HG03558 (cell line): ENCODE results near the gene SLC49A4.
"Not testable (repeated sequence)": the region's sequence is repeated elsewhere in the genome, so short reads cannot be mapped to it uniquely, and the experiment has no call there.

Source experiments
- ATAC-seq: cut with Tn5 transposase; IDR thresholded peaks from one replicate; pipeline ENCODE4 v1.9.1; 2021; ENCODE audit warnings: moderate number of reproducible peaks; ENCODE audit not compliant: unreplicated experiment; ENCODE audit errors: extremely low read depth

The SLC49A4 gene

GRCh38 chr3:122794779-122795673, at the start of gene SLC49A4:
Gene SLC49A4, plus strand, starts transcription at chr3:122795069. Its CDS starts 124 bp downstream, at chr3:122795193.
- peak; percentile 72 for ATAC-seq

- ATAC-seq: no peak
Measured at GRCh38 chr3:122745369-122746021, 49.4 kb upstream of the SLC49A4 start.

- not testable (repeated sequence) for ATAC-seq
Measured at GRCh38 chr3:122747295-122747694, 47.6 kb upstream of the SLC49A4 start.

GRCh38 chr3:122748347-122748746, 46.5 kb upstream of the SLC49A4 start:
- no peak for ATAC-seq

GRCh38 chr3:122754929-122755328, 39.9 kb upstream of the SLC49A4 start:
- ATAC-seq: no peak

GRCh38 chr3:122755491-122755890, 39.4 kb upstream of the SLC49A4 start:
- ATAC-seq: no peak

- ATAC-seq: no peak
Measured at GRCh38 chr3:122758877-122759560, 35.9 kb upstream of the SLC49A4 start.

GRCh38 chr3:122760453-122761271, 34.2 kb upstream of the SLC49A4 start:
- no peak for ATAC-seq

GRCh38 chr3:122766430-122766829, 28.4 kb upstream of the SLC49A4 start:
- no peak for ATAC-seq

- no peak for ATAC-seq
Measured at GRCh38 chr3:122767540-122768372, 27.1 kb upstream of the SLC49A4 start.

- ATAC-seq: no peak
Measured at GRCh38 chr3:122770521-122771202, 24.2 kb upstream of the SLC49A4 start.

- ATAC-seq: no peak
Measured at GRCh38 chr3:122772827-122773226, 22.0 kb upstream of the SLC49A4 start.

- ATAC-seq: no peak
Measured at GRCh38 chr3:122773944-122774509, 20.8 kb upstream of the SLC49A4 start.

- ATAC-seq: no peak
Measured at GRCh38 chr3:122774564-122774963, 20.3 kb upstream of the SLC49A4 start.

- no peak for ATAC-seq
Measured at GRCh38 chr3:122776675-122777468, 18.0 kb upstream of the SLC49A4 start.

GRCh38 chr3:122777563-122777962, 17.3 kb upstream of the SLC49A4 start:
- no peak for ATAC-seq

GRCh38 chr3:122782804-122783203, 12.1 kb upstream of the SLC49A4 start:
- no peak for ATAC-seq

GRCh38 chr3:122784436-122784835, 10.4 kb upstream of the SLC49A4 start:
- no peak for ATAC-seq
